HG03432 (cell line): ENCODE results near the gene PLEKHA6.

Source experiments
- ATAC-seq: cut with Tn5 transposase; IDR thresholded peaks from one replicate; pipeline ENCODE4 v1.9.1; 2021; ENCODE audit warnings: mild to moderate bottlenecking, moderate library complexity; ENCODE audit not compliant: unreplicated experiment

PLEKHA6 gene

GRCh38 chr1:204383163-204383904, 23.6 kb upstream of the PLEKHA6 start:
- no peak for ATAC-seq

GRCh38 chr1:204382714-204383083, 23.0 kb upstream of the PLEKHA6 start:
- ATAC-seq, result no peak

GRCh38 chr1:204380293-204380831, 20.6 kb upstream of the PLEKHA6 start:
- ATAC-seq, result no peak

GRCh38 chr1:204377800-204378668, 18.3 kb upstream of the PLEKHA6 start:
- peak; percentile 55 for ATAC-seq

GRCh38 chr1:204376919-204377799, 17.4 kb upstream of the PLEKHA6 start:
- ATAC-seq, result no peak

- no peak for ATAC-seq
These were observed 16.7 kb upstream of the PLEKHA6 start for GRCh38 chr1:204376465-204376864.

- no peak for ATAC-seq
These were observed 14.2 kb upstream of the PLEKHA6 start for GRCh38 chr1:204373911-204374310.

GRCh38 chr1:204370176-204370575, 10.4 kb upstream of the PLEKHA6 start:
- ATAC-seq, result no peak

- no peak for ATAC-seq
These were observed 9.4 kb upstream of the PLEKHA6 start for GRCh38 chr1:204368996-204369726.

GRCh38 chr1:204367956-204368355, 8.2 kb upstream of the PLEKHA6 start:
- no peak for ATAC-seq

GRCh38 chr1:204367193-204367858, 7.6 kb upstream of the PLEKHA6 start:
- ATAC-seq, result no peak

GRCh38 chr1:204366759-204367158, 7.0 kb upstream of the PLEKHA6 start:
- ATAC-seq, result no peak

GRCh38 chr1:204363335-204364114, 3.8 kb upstream of the PLEKHA6 start:
- ATAC-seq, result peak; percentile 61

GRCh38 chr1:204362984-204363334, 3.2 kb upstream of the PLEKHA6 start:
- ATAC-seq, result peak; percentile 17

- no peak for ATAC-seq
These were observed 2.1 kb upstream of the PLEKHA6 start for GRCh38 chr1:204361781-204362180.

GRCh38 chr1:204361341-204361771, 1.6 kb upstream of the PLEKHA6 start:
- ATAC-seq, result no peak

GRCh38 chr1:204360314-204360713, 585 bp upstream of the PLEKHA6 start:
- ATAC-seq, result no peak

- ATAC-seq, result no peak
These were observed 627 bp downstream of the PLEKHA6 start for GRCh38 chr1:204359131-204359473.

GRCh38 chr1:204358605-204359004, 1.1 kb downstream of the PLEKHA6 start:
- ATAC-seq, result no peak
